ACHN (cell line): ENCODE measurements around the gene MYO3A.

Source experiments
- DNase-seq: peaks from one replicate; pipeline ENCODE4 v3.0.0-alpha.2; 2015
- in situ Hi-C: cut with HindIII; loops from 2 replicates; pipeline ENCODE4 v1.10.0; 2017; ENCODE audit warnings: low sequenced_read_pairs, low pct_ligation_motif_present, low pct_unique_long_range_greater_than_20kb

MYO3A gene

GRCh38 chr10:26222563-26222962 lies 288.5 kb downstream of the MYO3A start:
- in situ Hi-C loops, result no loop called here
- no peak for DNase-seq

GRCh38 chr10:26225322-26225721 lies 291.3 kb downstream of the MYO3A start:
- no peak for DNase-seq
- in situ Hi-C loops, result no loop called here

- in situ Hi-C loops, result no loop called here
- DNase-seq, result no peak
Observed at GRCh38 chr10:26227786-26228185, 293.8 kb downstream of the MYO3A start.

- no peak for DNase-seq
- in situ Hi-C loops, result no loop called here
Observed at GRCh38 chr10:26232174-26232573, 298.1 kb downstream of the MYO3A start.

- in situ Hi-C loops, result no loop called here
- DNase-seq, result no peak
Observed at GRCh38 chr10:26235761-26236160, 301.7 kb downstream of the MYO3A start.

DNA sequence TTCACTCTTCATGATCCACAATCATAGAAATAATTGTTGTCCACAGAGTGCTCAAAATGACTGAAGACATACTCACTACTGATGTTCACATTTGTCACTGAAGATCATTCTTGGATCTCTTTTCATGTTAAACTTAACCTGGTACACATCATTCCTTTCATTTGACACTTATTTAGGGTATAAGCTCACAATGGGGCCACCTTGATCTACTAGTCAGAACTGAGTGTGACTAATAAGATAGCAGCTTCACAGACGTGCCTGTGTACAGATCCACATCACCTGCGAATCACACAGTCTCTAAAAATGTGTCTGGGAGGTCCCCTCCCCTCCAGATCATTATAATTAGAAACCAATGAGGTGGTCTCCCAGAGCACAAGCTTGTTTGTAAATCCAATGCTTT lies 304.3 kb downstream of the MYO3A start:
- in situ Hi-C loops, result no loop called here
- DNase-seq, result no peak

GRCh38 chr10:26242706-26243350 lies 308.8 kb downstream of the MYO3A start:
- no peak for DNase-seq
- in situ Hi-C loops, result no loop called here

GRCh38 chr10:26243351-26243720 lies 309.3 kb downstream of the MYO3A start:
- in situ Hi-C loops, result no loop called here
- no peak for DNase-seq

GRCh38 chr10:26249681-26250080 lies 315.7 kb downstream of the MYO3A start:
- in situ Hi-C loops, result no loop called here
- no peak for DNase-seq

DNA sequence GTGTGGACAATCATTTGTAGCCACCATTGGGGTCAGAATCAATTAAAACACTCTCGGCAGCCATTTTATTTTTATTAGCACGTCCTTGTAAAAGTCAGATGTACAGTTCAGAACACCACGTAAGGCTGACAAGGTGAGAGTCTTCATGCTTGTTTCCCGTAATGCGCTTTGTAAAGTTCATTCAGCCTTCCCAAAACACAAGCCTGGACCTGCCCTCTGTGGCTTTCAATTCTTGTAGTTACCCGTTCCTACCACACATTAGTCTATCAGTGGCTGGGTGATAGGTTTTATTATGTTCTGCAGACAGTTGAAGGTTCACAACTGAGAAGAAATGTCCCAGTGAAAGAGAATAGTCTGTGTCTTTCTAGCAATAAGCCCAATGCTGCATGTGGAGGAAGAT lies 317.9 kb downstream of the MYO3A start:
- in situ Hi-C loops, result no loop called here
- DNase-seq, result no peak

DNA sequence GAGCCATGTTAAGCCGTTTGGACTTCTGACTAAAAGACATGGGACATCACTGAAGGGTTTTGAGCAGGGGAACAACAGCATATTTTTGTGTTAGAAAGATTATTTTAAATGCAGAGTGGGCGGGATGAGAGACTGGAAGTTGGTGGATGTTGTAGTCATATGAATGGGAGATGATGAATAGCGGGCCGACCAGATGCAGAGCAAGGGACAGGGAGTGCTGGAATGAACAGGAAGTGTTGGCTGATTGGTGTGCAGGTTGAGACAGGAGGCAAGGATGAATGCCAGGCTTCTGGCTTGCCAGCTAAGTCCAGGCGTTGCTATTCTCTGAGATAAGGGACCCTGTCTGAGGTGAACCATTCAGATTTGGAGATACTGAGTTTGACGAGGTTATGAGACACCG lies 320.6 kb downstream of the MYO3A start:
- DNase-seq, result no peak
- in situ Hi-C loops, result no loop called here

- in situ Hi-C loops, result no loop called here
- no peak for DNase-seq
Observed at GRCh38 chr10:26259341-26259740, 325.3 kb downstream of the MYO3A start.
